Measurements from ENCODE around the gene PTPRCAP.
"Not testable (repeated sequence)": the region's sequence is repeated elsewhere in the genome, so short reads cannot be mapped to it uniquely, and the experiment has no call there.

Gene PTPRCAP

DNA sequence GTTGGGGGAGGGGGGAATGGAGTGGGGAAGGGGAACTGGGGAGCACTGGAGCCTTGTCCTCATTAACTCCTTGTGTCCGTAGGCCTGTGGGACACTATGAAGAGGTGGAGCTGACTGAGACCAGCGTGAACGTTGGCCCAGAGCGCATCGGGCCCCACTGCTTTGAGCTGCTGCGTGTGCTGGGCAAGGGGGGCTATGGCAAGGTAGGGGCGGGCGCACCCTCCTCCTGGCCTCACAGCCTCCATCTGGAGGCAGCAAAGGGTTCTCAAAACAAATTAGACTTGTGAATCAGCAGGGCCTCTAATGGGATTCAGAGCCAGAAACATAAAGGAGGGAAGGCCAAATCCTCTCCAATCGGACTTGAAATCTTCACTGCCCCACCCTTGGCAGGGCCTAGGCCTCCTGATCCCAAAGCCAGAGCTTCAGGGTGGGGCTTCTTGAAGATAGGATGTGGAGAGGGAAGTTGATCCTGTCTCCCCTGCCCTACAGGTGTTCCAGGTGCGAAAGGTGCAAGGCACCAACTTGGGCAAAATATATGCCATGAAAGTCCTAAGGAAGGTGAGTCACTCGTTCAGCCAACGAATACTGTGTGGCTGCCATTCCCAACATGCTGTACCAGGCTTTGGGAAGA, 8.3 kb downstream of the PTPRCAP start:
- Mint-ChIP-seq H3K4me1 (ENCODE audit: low read depth) (peaks cover 50% of the 10 kb centered on the region), H3K4me3 (peak overlapping the region; percentile 92), H3K9me3 (no peaks in the 10 kb centered on the region), H3K27ac (peak overlapping the region; percentile 97), H3K27me3 (no peaks in the 10 kb centered on the region), H3K36me3 (ENCODE audit: low read depth) (peaks cover 56% of the 10 kb centered on the region)
- DNase-seq = no peak

GRCh38 chr11:67428052-67429001, 9.2 kb downstream of the PTPRCAP start, which contains the start of gene RPS6KB2:
TSS of gene RPS6KB2 (plus strand) at chr11:67428494. CDS start at chr11:67428546, 52 bp downstream.
- Mint-ChIP-seq H3K4me3 (peak within 1 kb of the TSS; percentile 92), H3K27ac (peak within 1 kb of the TSS; percentile 97), H3K9me3 (no peaks in the 10 kb centered on the region), H3K36me3 (ENCODE audit: low read depth) (peaks cover 48% of the 10 kb centered on the region), H3K4me1 (ENCODE audit: low read depth) (peaks cover 42% of the 10 kb centered on the region), H3K27me3 (no peaks in the 10 kb centered on the region)
- peak; percentile 100 for DNase-seq

DNA sequence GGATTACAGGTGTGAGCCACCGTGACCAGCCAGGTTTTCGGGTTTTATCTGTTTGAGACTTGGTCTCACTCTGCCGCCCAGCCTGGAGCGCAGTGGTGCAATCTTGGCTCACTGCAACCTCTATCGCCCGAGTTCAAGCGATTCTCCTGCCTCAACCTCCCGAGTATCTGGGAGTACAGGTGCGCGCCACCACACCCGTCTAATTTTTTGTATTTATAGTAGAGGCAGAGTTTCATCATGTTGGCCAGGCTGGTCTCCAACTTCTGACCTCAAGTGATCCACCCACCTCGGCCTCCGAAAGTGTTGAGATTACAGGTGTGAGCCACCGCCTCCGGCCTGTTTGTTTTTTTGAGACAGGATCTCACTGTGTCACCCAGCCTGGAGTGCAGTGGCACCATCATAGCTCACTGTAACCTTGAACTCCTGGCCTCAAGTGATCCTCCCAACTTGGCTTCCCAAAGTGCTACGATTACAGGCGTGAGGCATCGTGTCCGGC, 10.1 kb downstream of the PTPRCAP start:
- peaks cover 36% of the 10 kb centered on the region for H3K4me1 Mint-ChIP-seq (ENCODE audit: low read depth)
- H3K27me3 Mint-ChIP-seq, DNase-seq, H3K9me3 Mint-ChIP-seq: not testable (repeated sequence)
- peaks cover 38% of the 10 kb centered on the region for H3K36me3 Mint-ChIP-seq (ENCODE audit: low read depth)
- H3K4me3 Mint-ChIP-seq = peak overlapping the region; percentile 92
- peak overlapping the region; percentile 97 for H3K27ac Mint-ChIP-seq

- no peak for DNase-seq
- Mint-ChIP-seq H3K27me3 (no peaks in the 10 kb centered on the region), H3K9me3 (no peaks in the 10 kb centered on the region), H3K27ac (no peak overlapping the region), H3K4me1 (ENCODE audit: low read depth) (peaks cover 30% of the 10 kb centered on the region), H3K4me3 (no peak overlapping the region), H3K36me3 (ENCODE audit: low read depth) (peaks cover 7% of the 10 kb centered on the region)
Measured at GRCh38 chr11:67423891-67424613, 13.4 kb downstream of the PTPRCAP start.

- peaks cover 2% of the 10 kb centered on the region for H3K36me3 Mint-ChIP-seq (ENCODE audit: low read depth)
- H3K4me3 Mint-ChIP-seq = no peak overlapping the region
- H3K27me3 Mint-ChIP-seq = no peaks in the 10 kb centered on the region
- H3K27ac Mint-ChIP-seq = no peak overlapping the region
- DNase-seq = no peak
- H3K4me1 Mint-ChIP-seq (ENCODE audit: low read depth) = peaks cover 34% of the 10 kb centered on the region
- H3K9me3 Mint-ChIP-seq = no peaks in the 10 kb centered on the region
Measured at GRCh38 chr11:67423466-67423865, 14.0 kb downstream of the PTPRCAP start.

- DNase-seq = no peak
- Mint-ChIP-seq H3K4me1 (ENCODE audit: low read depth) (peaks cover 38% of the 10 kb centered on the region), H3K36me3 (ENCODE audit: low read depth) (no peaks in the 10 kb centered on the region), H3K27me3 (no peaks in the 10 kb centered on the region), H3K4me3 (no peak overlapping the region), H3K27ac (no peak overlapping the region), H3K9me3 (no peaks in the 10 kb centered on the region)
Measured at GRCh38 chr11:67422891-67423290, 14.6 kb downstream of the PTPRCAP start.

GRCh38 chr11:67421430-67422031, 16.0 kb downstream of the PTPRCAP start:
- Mint-ChIP-seq H3K27ac (peak overlapping the region; percentile 86), H3K9me3 (no peaks in the 10 kb centered on the region), H3K4me3 (peak overlapping the region; percentile 65), H3K36me3 (ENCODE audit: low read depth) (no peaks in the 10 kb centered on the region), H3K4me1 (ENCODE audit: low read depth) (peaks cover 43% of the 10 kb centered on the region), H3K27me3 (no peaks in the 10 kb centered on the region)
- no peak for DNase-seq

GRCh38 chr11:67420646-67421429, 16.6 kb downstream of the PTPRCAP start:
- peak; percentile 100 for DNase-seq
- Mint-ChIP-seq H3K27ac (peak overlapping the region; percentile 90), H3K9me3 (no peaks in the 10 kb centered on the region), H3K4me3 (peak overlapping the region; percentile 79), H3K36me3 (ENCODE audit: low read depth) (no peaks in the 10 kb centered on the region), H3K4me1 (ENCODE audit: low read depth) (peaks cover 50% of the 10 kb centered on the region), H3K27me3 (no peaks in the 10 kb centered on the region)

- Mint-ChIP-seq H3K36me3 (ENCODE audit: low read depth) (no peaks in the 10 kb centered on the region), H3K9me3 (no peaks in the 10 kb centered on the region), H3K27me3 (no peaks in the 10 kb centered on the region), H3K4me1 (ENCODE audit: low read depth) (peaks cover 51% of the 10 kb centered on the region), H3K27ac (peak overlapping the region; percentile 90), H3K4me3 (peak overlapping the region; percentile 79)
- DNase-seq = peak; percentile 72
Measured at GRCh38 chr11:67420147-67420645, 17.3 kb downstream of the PTPRCAP start.

- Mint-ChIP-seq H3K27me3 (no peaks in the 10 kb centered on the region), H3K4me1 (ENCODE audit: low read depth) (peaks cover 54% of the 10 kb centered on the region), H3K27ac (peak overlapping the region; percentile 90), H3K36me3 (ENCODE audit: low read depth) (no peaks in the 10 kb centered on the region), H3K4me3 (peak overlapping the region; percentile 79), H3K9me3 (no peaks in the 10 kb centered on the region)
- DNase-seq = peak; percentile 52
Measured at GRCh38 chr11:67419325-67420049, 18.0 kb downstream of the PTPRCAP start.

DNA sequence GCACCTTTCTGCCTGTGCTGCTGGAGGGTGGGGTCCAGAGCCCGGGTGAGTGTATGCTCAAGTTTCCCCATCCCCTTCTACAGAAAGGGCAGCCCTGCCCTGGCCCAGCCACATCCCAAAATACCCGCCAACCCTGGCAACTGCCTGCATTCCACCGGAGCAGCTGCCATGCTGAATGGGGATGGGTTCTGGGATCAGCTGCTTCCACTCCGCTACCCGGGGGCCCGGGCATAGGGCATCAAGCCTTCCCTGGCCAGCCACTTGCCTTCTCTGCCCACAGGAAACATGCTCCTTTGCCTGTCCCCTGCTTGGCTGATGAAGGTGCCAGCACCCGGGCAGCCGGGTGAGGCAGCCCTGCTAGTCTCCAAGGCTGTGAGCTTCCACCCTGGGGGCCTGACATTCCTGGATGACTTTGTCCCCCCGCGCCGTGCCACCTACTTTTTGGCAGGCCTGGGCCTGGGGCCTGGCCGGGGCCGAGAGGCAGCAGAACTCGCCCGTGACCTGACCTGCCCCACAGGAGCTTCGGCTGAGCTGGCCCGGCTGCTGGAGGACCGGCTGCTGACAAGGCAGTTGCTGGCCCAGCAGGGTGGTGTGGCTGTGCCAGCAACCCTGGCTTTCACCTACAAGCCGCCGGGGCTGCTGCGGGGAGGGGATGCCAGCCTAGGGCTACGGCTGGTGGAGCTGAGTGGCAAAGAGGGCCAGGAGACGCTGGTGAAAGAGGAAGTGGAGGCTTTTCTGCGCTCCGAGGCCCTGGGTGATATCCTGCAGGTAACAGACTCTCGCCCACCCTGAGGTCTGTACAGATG, 18.8 kb downstream of the PTPRCAP start:
- H3K27ac Mint-ChIP-seq = peak overlapping the region; percentile 79
- H3K27me3 Mint-ChIP-seq = no peaks in the 10 kb centered on the region
- peaks cover 54% of the 10 kb centered on the region for H3K4me1 Mint-ChIP-seq (ENCODE audit: low read depth)
- no peaks in the 10 kb centered on the region for H3K36me3 Mint-ChIP-seq (ENCODE audit: low read depth)
- H3K4me3 Mint-ChIP-seq = peak overlapping the region; percentile 79
- peak; percentile 67 for DNase-seq
- H3K9me3 Mint-ChIP-seq = no peaks in the 10 kb centered on the region

DNA sequence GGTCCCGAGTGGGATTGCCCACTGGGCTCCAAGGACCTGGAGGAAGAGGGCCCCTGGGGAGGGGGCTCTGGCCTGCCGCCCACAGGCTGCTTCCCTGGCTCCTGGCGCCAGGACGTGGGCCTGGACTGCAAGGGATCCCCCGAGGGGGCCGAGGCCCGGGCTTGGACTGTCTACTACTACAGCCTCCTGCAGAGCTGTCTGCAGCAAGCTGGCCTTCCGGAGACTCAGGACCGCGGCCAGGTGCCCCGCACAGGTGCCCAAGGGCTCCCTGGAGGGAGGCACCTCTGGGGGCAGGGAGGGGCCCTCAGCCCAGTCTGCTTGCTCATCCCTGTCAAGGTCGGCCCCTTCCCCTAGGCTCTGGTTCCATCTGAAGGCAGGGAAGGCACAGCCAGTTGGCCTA, 20.1 kb downstream of the PTPRCAP start:
- Mint-ChIP-seq H3K27me3 (no peaks in the 10 kb centered on the region), H3K27ac (no peak overlapping the region), H3K4me1 (ENCODE audit: low read depth) (peaks cover 62% of the 10 kb centered on the region), H3K9me3 (no peaks in the 10 kb centered on the region), H3K4me3 (no peak overlapping the region), H3K36me3 (ENCODE audit: low read depth) (no peaks in the 10 kb centered on the region)
- DNase-seq = no peak

Measured in activated T-cell treated with anti-CD3 and anti-CD28 coated beads, Interleukin-2, amount 50 U/mL, for 24 hours (primary cell).